Ovary (tissue), 10 donors: ENCODE measurements around the gene ABCG2. TPM values are rescaled to one million over a fixed set of nuclear protein-coding genes. Genes with fewer than 3 reads are reported as not detected.

Experiments
- DNase-seq, 5 donors: peaks; one replicate each; pipeline ENCODE4 v3.0.0-alpha.2; 2019 to 2020
- H3K27ac ChIP-seq, 2 donors: fragments of 200-600 bp; one replicate each; pipeline versions ENCODE4 v1.5.1 to v1.8.0; 2019 to 2022
- H3K27me3 ChIP-seq: fragments of 200-600 bp; one replicate; pipeline ENCODE4 v1.8.0; 2022
- H3K36me3 ChIP-seq: fragments of 200-600 bp; sonication (generic); one replicate; pipeline ENCODE4 v1.5.1; 2019
- H3K4me1 ChIP-seq: one replicate; pipeline ENCODE4 v1.8.1; 2013; ENCODE audit warnings: mild to moderate bottlenecking, moderate library complexity; ENCODE audit not compliant: insufficient read depth
- H3K4me3 ChIP-seq: fragments of 200-600 bp; sonication (generic); one replicate; pipeline ENCODE4 v1.5.1; 2017
- H3K9me3 ChIP-seq, 2 donors: fragments of 200-600 bp in 1 of 2; sonication (generic) in 1 of 2; one replicate each; pipeline versions ENCODE4 v1.5.1 to v1.8.1; 2013 to 2019; ENCODE audit warnings: mild to moderate bottlenecking in 1 of 2, moderate library complexity in 1 of 2
- EP300 ChIP-seq: sonication (generic); formaldehyde crosslinking; IDR thresholded peaks from one replicate; pipeline ENCODE4 v1.6.1; 2017; ENCODE audit warnings: antibody characterized with exemption
- POLR2A ChIP-seq: fragments of 450-650 bp; IDR thresholded peaks from one replicate; pipeline ENCODE4 v1.6.1; 2017; ENCODE audit warnings: antibody characterized with exemption, mild to moderate bottlenecking, moderate library complexity
- WGBS, 3 donors: extraction: QIAGEN DNeasy Blood & Tissue Kit in 1 of 3; methylation state at CpG; one replicate each; pipeline versions ENCODE4 v1.1.5 to v1.1.7; 2013 to 2017; 5-methylcytosine and 5-hydroxymethylcytosine counted together
- intact Hi-C, 4 donors: fragments of 100-400 bp; cut with DNase I; formaldehyde crosslinking; loops; one replicate each; pipeline versions ENCODE4 v1.11.0 to v1.15.1; 2022 to 2023
- long read RNA-seq, 3 donors: library from polyadenylated mRNA in 2 of 3; unstranded in 2 of 3; transcript quantifications; one replicate each; pipeline ENCODE4 v2.0.0 and lab custom pipeline, GENCODE V29; 2021 to 2026
- polyA plus RNA-seq, 2 donors: library from polyadenylated mRNA; stranded (reverse); fragments of 200-250 nt in 1 of 2; fragments of 350-450 nt in 1 of 2; fragmentation: Illumina TruSeq in 1 of 2; extraction: RNeasy Lipid Tissue Mini Kit (QIAGEN cat#74804) in 1 of 2; gene quantifications; one replicate each; pipeline ENCODE4 v1.2.3, GENCODE V29; 2013 to 2014
- total RNA-seq, 7 donors: library from RNA; depleted of rRNA in 2 of 7; stranded (reverse); fragments of >200 nt in 2 of 7; fragmentation: NEBNext Ultra II Directional in 3 of 7; extraction: Animal tissue kit (Norgen Biotek cat#: 25700) in 3 of 7; gene quantifications; one replicate each; pipeline versions ENCODE4 v1.1.0 to v1.2.4, GENCODE V29; 2016 to 2023
- TF ChIP-seq, protein P1 (sequence below), 3 donors: fragments of 450-650 bp in 2 of 3; fragments of 200-600 bp in 1 of 3; IDR thresholded peaks; one replicate each; pipeline versions ENCODE4 v1.5.1 to v1.8.0; 2016 to 2022; ENCODE audit warnings: antibody characterized with exemption in 3 of 3, mild to moderate bottlenecking in 1 of 3
- donor health status: DM: no; HTN: no; CAD: no; lungs with moderate emphysema.
- donor health status: DM: no; HTN: no; CAD: no.
- donor health status: Bipolar disorder and iron deficiency.
- donor health status: DM: yes; HTN: yes; CAD: no.
- donor health status: DM: no; HTN: no; CAD: no.
- donor health status: DM: yes; HTN: yes; CAD: no.

The ABCG2 gene
- total RNA-seq (10 to 100 TPM in 1 of 7 donors, 1 to 10 TPM in 6; 5.9 to 20.1 (median 6.7) TPM), polyA plus RNA-seq (10 to 100 TPM in 1 of 2 donors, 1 to 10 TPM in 1; 4.4 to 13.0 TPM)
- long read RNA-seq, donor 1, full-length matches to known transcripts = 5 of 14 reads
- long read RNA-seq, donor 1, partial matches to known transcripts = 1 of 14 reads
- long read RNA-seq, donor 1, other reads (novel, unspliced or antisense) = 8 of 14 reads
- long read RNA-seq, donor 2 = 0 reads
- long read RNA-seq, donor 3, full-length matches to known transcripts = 2 of 5 reads
- long read RNA-seq, donor 3, partial matches to known transcripts = 0 of 5 reads
- long read RNA-seq, donor 3, other reads (novel, unspliced or antisense) = 3 of 5 reads

DNA sequence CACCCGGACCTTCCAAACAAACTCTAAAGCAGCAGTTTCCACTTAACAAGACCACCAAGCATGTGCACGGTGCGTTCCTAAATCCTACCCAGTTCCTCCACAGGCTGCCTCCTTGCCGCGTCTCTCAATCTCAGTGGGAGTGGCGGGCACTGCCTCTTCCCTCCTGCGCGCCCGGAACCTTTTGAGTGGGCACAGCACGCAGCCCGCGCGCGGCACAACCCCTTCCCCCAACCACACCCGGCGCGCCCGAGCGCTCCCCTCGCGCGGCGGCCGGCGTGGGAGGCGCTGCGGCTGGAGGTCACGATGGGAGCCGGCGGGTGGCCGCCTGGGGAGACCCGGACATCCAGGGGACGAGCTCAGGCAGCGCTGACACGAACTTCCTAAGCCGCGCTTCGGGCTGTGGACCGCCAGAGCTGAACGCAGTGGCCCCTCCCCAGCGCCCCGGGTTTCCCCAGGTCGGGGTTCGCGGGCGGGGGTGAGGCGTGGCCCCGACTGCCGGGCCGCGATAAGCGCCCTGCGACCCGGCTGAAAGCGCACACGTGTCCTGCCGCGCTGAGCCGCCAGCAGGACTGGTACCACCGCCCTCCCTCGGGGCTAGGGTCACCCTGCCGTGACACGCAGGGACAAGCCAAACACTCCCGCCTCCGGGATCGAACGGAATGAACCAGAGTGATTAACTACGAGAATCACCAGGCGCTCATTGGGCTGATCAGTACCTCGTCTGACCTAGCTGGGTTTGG, at the start of gene ABCG2:
TSS of gene ABCG2 (minus strand) at position 151 of the 740 bp plus-strand sequence. CDS start 18,644 bp downstream, outside the sequence.
- intact Hi-C loops = no loop called here
- 0 to 1% (median 1%) methylated on average over 38 to 70 of the region's 70 CpGs for WGBS, 3 donors
- Histone ChIP-seq H3K36me3 (no peaks in the 10 kb centered on the region), H3K27ac (no peak within 1 kb of the TSS), H3K4me3 (peak within 1 kb of the TSS; percentile 66), H3K9me3 (no peaks in the 10 kb centered on the region), H3K4me1 (peaks cover 1% of the 10 kb centered on the region), H3K27me3 (no peaks in the 10 kb centered on the region)
- DNase-seq = peak in 4 of 5 donors; percentile 12 to 53 (median 31)
- no peak for TF ChIP-seq POLR2A
- TF ChIP-seq, protein P1, sequence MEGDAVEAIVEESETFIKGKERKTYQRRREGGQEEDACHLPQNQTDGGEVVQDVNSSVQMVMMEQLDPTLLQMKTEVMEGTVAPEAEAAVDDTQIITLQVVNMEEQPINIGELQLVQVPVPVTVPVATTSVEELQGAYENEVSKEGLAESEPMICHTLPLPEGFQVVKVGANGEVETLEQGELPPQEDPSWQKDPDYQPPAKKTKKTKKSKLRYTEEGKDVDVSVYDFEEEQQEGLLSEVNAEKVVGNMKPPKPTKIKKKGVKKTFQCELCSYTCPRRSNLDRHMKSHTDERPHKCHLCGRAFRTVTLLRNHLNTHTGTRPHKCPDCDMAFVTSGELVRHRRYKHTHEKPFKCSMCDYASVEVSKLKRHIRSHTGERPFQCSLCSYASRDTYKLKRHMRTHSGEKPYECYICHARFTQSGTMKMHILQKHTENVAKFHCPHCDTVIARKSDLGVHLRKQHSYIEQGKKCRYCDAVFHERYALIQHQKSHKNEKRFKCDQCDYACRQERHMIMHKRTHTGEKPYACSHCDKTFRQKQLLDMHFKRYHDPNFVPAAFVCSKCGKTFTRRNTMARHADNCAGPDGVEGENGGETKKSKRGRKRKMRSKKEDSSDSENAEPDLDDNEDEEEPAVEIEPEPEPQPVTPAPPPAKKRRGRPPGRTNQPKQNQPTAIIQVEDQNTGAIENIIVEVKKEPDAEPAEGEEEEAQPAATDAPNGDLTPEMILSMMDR (IDR thresholded peaks at IDR 0.05) = no peak
- TF ChIP-seq EP300 = no peak

- Histone ChIP-seq H3K27ac (no peak overlapping the region), H3K9me3 (no peaks in the 10 kb centered on the region), H3K36me3 (no peaks in the 10 kb centered on the region), H3K4me3 (no peak overlapping the region), H3K4me1 (no peaks in the 10 kb centered on the region), H3K27me3 (no peaks in the 10 kb centered on the region)
- 63 to 81% (median 79%) methylated on average over 4 of the region's 4 CpGs for WGBS, 3 donors
- no peak for TF ChIP-seq POLR2A
- TF ChIP-seq EP300 = no peak
- TF ChIP-seq, protein P1 (IDR thresholded peaks at IDR 0.05) = no peak
- intact Hi-C loops = no loop called here
- DNase-seq = no peak
Observed at GRCh38 chr4:88208156-88208555, 49.7 kb upstream of the ABCG2 start.

DNA sequence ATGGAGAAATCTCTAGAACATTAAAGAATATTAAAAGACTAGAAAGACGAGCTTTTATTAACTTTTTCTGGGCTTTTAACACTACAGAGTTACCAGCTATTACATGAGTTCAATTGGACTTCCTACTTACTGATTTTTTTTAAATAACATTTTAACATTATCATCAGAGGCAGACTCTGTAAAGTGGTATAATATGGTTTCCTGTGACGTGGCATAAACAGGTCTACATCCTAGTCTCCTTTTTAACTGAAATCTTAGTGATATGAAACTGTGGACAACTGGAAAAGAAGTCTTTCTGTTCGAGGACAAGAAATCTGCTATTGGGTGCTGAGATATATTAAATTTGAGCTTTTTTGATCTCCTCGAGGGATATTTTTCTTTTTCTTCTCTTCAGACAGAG, 48.7 kb upstream of the ABCG2 start:
- Histone ChIP-seq H3K36me3 (no peaks in the 10 kb centered on the region), H3K27me3 (no peaks in the 10 kb centered on the region), H3K4me3 (no peak overlapping the region), H3K27ac (no peak overlapping the region), H3K4me1 (no peaks in the 10 kb centered on the region), H3K9me3 (no peaks in the 10 kb centered on the region)
- TF ChIP-seq POLR2A = no peak
- TF ChIP-seq EP300 = no peak
- TF ChIP-seq, protein P1 (IDR thresholded peaks at IDR 0.05) = no peak
- WGBS, 3 donors = 82 to 89% (median 88%) methylated on average over 4 of the region's 4 CpGs
- DNase-seq = no peak
- intact Hi-C loops = no loop called here

DNA sequence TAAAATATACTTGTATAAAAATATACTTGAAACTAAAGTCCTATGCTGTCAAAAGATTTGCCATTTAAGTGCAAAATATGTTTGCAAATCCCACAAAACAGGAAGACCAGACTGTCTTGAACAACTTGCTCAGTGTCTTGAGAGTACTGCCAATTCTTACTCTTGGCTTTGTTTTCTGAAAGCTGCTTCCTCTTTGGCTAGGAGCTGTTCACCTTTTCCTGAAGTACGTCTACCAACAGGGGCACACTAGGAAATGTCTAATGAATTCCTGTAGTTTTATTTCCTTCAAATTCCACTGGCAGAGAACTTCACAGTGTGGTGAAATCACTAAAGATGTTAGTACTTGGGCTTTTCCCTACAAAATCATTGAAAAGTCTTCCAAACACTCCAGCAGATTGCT, 46.4 kb upstream of the ABCG2 start:
- H3K9me3 ChIP-seq = no peaks in the 10 kb centered on the region
- no peak overlapping the region for H3K27ac ChIP-seq
- H3K27me3 ChIP-seq = no peaks in the 10 kb centered on the region
- DNase-seq = no peak
- H3K4me3 ChIP-seq = no peak overlapping the region
- WGBS, 3 donors = 4 to 16% (median 11%) methylated on average over 1 of the region's 1 CpG
- H3K36me3 ChIP-seq = no peaks in the 10 kb centered on the region
- no peaks in the 10 kb centered on the region for H3K4me1 ChIP-seq
- intact Hi-C loops = no loop called here
- TF ChIP-seq EP300 (no peak), POLR2A (no peak)
- TF ChIP-seq, protein P1 (IDR thresholded peaks at IDR 0.05) = no peak
